Activated B cell treated with CpG ODN at 0.5 μM for 24 hours (primary cell): ENCODE data around the gene GLI3. TPM values are rescaled to one million over a fixed set of nuclear protein-coding genes. Genes with fewer than 3 reads are reported as not detected.

Experiments used
- ATAC-seq: fragments of 200-7000 bp; cut with Tn5 transposase; one replicate; pipeline ENCODE4 v1.10.0; 2021; ENCODE audit warnings: low read depth, mild to moderate bottlenecking, moderate library complexity
- CTCF ChIA-PET: fragments of 350-600 bp; sonication (Branson Sonifier 250); formaldehyde crosslinking; loops from one replicate; lab custom pipeline; 2021; ENCODE audit warnings: antibody characterized with exemption; lab: Charles Lee
- POLR2A ChIA-PET: fragments of 350-600 bp; sonication (Branson Sonifier 250); formaldehyde crosslinking; loops from one replicate; lab custom pipeline; 2021; ENCODE audit warnings: antibody characterized with exemption; lab: Charles Lee
- DNase-seq: peaks from one replicate; pipeline ENCODE4 v3.0.0; 2022
- H3K27ac Mint-ChIP-seq: one replicate; pipeline ENCODE4 v1.8.0; 2020; ENCODE audit warnings: mixed read lengths
- H3K27me3 Mint-ChIP-seq: one replicate; pipeline ENCODE4 v1.8.0; 2021; ENCODE audit warnings: mixed read lengths
- H3K36me3 Mint-ChIP-seq: one replicate; pipeline ENCODE4 v1.8.0; 2021; ENCODE audit warnings: low read depth, mixed read lengths
- H3K4me1 Mint-ChIP-seq: one replicate; pipeline ENCODE4 v1.8.0; 2021; ENCODE audit warnings: mixed read lengths
- H3K4me3 Mint-ChIP-seq: one replicate; pipeline ENCODE4 v1.8.0; 2020; ENCODE audit warnings: mild to moderate bottlenecking, mixed read lengths
- H3K9me3 Mint-ChIP-seq: one replicate; pipeline ENCODE4 v1.8.0; 2020; ENCODE audit warnings: mixed read lengths
- CTCF ChIP-seq: fragments of 200-600 bp; IDR thresholded peaks from one replicate; pipeline ENCODE4 v1.8.0; 2022; ENCODE audit warnings: antibody characterized with exemption, mild to moderate bottlenecking
- intact Hi-C: fragments of 100-400 bp; cut with micrococcal nuclease; formaldehyde crosslinking; loops from one replicate; pipeline ENCODE4 v1.15.1; 2024
- total RNA-seq: library from RNA; stranded (reverse); gene quantifications from 2 replicates; pipeline ENCODE4 v1.2.3, GENCODE V29; 2022

GLI3 gene
- total RNA-seq, 1 donor from 2014 or later = not detected

- TF ChIP-seq CTCF = no peak
- no peaks in the 10 kb centered on the region for H3K36me3 Mint-ChIP-seq
- ATAC-seq (no peak), DNase-seq (no peak)
- H3K27me3 Mint-ChIP-seq = peaks cover 1% of the 10 kb centered on the region
- no peak overlapping the region for H3K4me3 Mint-ChIP-seq
- ChIA-PET POLR2A (no interaction called here), CTCF (no interaction called here)
- no peaks in the 10 kb centered on the region for H3K4me1 Mint-ChIP-seq
- no peak overlapping the region for H3K27ac Mint-ChIP-seq
- no peaks in the 10 kb centered on the region for H3K9me3 Mint-ChIP-seq
- intact Hi-C loops = no loop called here
These were observed 190.5 kb downstream of the GLI3 start for GRCh38 chr7:42046483-42046882.

GRCh38 chr7:42045961-42046360 lies 191.0 kb downstream of the GLI3 start:
- Mint-ChIP-seq H3K9me3 (no peaks in the 10 kb centered on the region), H3K27ac (no peak overlapping the region)
- TF ChIP-seq CTCF = no peak

GRCh38 chr7:42039921-42040320 lies 197.1 kb downstream of the GLI3 start:
- Mint-ChIP-seq H3K27ac (no peak overlapping the region), H3K9me3 (no peaks in the 10 kb centered on the region), H3K4me1 (no peaks in the 10 kb centered on the region), H3K4me3 (no peak overlapping the region), H3K27me3 (no peaks in the 10 kb centered on the region), H3K36me3 (no peaks in the 10 kb centered on the region)
- no peak for TF ChIP-seq CTCF
- ChIA-PET CTCF (no interaction called here), POLR2A (no interaction called here)
- DNase-seq (no peak), ATAC-seq (no peak)
- intact Hi-C loops = no loop called here

More at GRCh38 chr7:42045961-42046360, 191.0 kb downstream of the GLI3 start:
- no peaks in the 10 kb centered on the region for H3K36me3 Mint-ChIP-seq
- ATAC-seq (no peak), DNase-seq (no peak)
- ChIA-PET POLR2A (no interaction called here), CTCF (no interaction called here)
- peaks cover 1% of the 10 kb centered on the region for H3K27me3 Mint-ChIP-seq
- intact Hi-C loops = no loop called here
- no peak overlapping the region for H3K4me3 Mint-ChIP-seq
- no peaks in the 10 kb centered on the region for H3K4me1 Mint-ChIP-seq

GRCh38 chr7:42035210-42035609 lies 201.8 kb downstream of the GLI3 start:
- ChIA-PET POLR2A (no interaction called here), CTCF (no interaction called here)
- no peak overlapping the region for H3K4me3 Mint-ChIP-seq
- no peaks in the 10 kb centered on the region for H3K4me1 Mint-ChIP-seq
- intact Hi-C loops = no loop called here
- ATAC-seq (no peak), DNase-seq (no peak)
- no peaks in the 10 kb centered on the region for H3K9me3 Mint-ChIP-seq
- H3K27me3 Mint-ChIP-seq = no peaks in the 10 kb centered on the region
- no peak overlapping the region for H3K27ac Mint-ChIP-seq
- TF ChIP-seq CTCF = no peak
- H3K36me3 Mint-ChIP-seq = no peaks in the 10 kb centered on the region

GRCh38 chr7:42033480-42033879 lies 203.5 kb downstream of the GLI3 start:
- H3K4me3 Mint-ChIP-seq = no peak overlapping the region
- ATAC-seq (no peak), DNase-seq (no peak)
- no peaks in the 10 kb centered on the region for H3K9me3 Mint-ChIP-seq
- peaks cover 5% of the 10 kb centered on the region for H3K27me3 Mint-ChIP-seq
- POLR2A ChIA-PET = no interaction called here
- no peaks in the 10 kb centered on the region for H3K36me3 Mint-ChIP-seq
- TF ChIP-seq CTCF = no peak
- no peaks in the 10 kb centered on the region for H3K4me1 Mint-ChIP-seq
- H3K27ac Mint-ChIP-seq = no peak overlapping the region
- intact Hi-C loops = no loop called here
- CTCF ChIA-PET = interaction anchor here (1.2 kb wide), 1 partner anchor 54 kb away, joined by 3 read pairs; no protein-coding TSS in a partner anchor
